GM12874 (cell line): ENCODE data around the gene P2RX7.

ENCODE experiments used
- TF ChIP-seq, protein P1 (sequence below): IDR thresholded peaks from 2 replicates; pipeline ENCODE4 v1.5.1; 2011; ENCODE audit warnings: low read depth, mild to moderate bottlenecking, control low read depth, low read length, moderate library complexity; ENCODE audit not compliant: insufficient read depth

Gene P2RX7

GRCh38 chr12:121162384-121162783 lies 29.7 kb downstream of the P2RX7 start:
- TF ChIP-seq, protein P1, sequence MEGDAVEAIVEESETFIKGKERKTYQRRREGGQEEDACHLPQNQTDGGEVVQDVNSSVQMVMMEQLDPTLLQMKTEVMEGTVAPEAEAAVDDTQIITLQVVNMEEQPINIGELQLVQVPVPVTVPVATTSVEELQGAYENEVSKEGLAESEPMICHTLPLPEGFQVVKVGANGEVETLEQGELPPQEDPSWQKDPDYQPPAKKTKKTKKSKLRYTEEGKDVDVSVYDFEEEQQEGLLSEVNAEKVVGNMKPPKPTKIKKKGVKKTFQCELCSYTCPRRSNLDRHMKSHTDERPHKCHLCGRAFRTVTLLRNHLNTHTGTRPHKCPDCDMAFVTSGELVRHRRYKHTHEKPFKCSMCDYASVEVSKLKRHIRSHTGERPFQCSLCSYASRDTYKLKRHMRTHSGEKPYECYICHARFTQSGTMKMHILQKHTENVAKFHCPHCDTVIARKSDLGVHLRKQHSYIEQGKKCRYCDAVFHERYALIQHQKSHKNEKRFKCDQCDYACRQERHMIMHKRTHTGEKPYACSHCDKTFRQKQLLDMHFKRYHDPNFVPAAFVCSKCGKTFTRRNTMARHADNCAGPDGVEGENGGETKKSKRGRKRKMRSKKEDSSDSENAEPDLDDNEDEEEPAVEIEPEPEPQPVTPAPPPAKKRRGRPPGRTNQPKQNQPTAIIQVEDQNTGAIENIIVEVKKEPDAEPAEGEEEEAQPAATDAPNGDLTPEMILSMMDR, result no peak

- TF ChIP-seq, protein P1, result no peak
Measured at GRCh38 chr12:121162985-121163384, 30.3 kb downstream of the P2RX7 start.

GRCh38 chr12:121165316-121165715 lies 32.6 kb downstream of the P2RX7 start:
- TF ChIP-seq, protein P1, result no peak

GRCh38 chr12:121166356-121166755 lies 33.7 kb downstream of the P2RX7 start:
- TF ChIP-seq, protein P1, result no peak

GRCh38 chr12:121167232-121167820 lies 34.6 kb downstream of the P2RX7 start:
- TF ChIP-seq, protein P1, result no peak

GRCh38 chr12:121167951-121168350 lies 35.3 kb downstream of the P2RX7 start:
- TF ChIP-seq, protein P1, result no peak

DNA sequence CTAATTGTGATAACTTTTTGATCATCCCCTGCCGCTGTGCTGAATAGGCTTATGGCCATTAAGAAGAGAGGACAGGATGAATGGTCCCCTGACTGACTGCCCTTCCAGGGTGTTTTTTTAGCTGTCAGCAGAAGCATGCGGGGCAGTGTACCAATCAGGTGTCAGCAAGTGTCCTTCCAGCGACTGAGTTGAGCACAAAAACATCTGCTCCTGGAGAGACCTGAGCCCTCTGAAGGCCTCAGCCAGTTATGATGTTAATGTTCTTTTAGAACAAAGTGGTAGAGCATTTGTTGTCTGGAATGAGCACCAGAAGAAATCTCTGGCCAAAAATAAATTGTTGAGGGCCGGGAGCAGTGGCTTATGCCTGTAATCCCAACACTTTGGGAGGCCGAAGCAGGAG lies 37.5 kb downstream of the P2RX7 start:
- TF ChIP-seq, protein P1, result no peak
